Measurements from ENCODE around the gene UBA3. TPM values are rescaled to one million over a fixed set of nuclear protein-coding genes. Genes with fewer than 3 reads are reported as not detected.

UBA3 gene
- total RNA-seq, 1 donor: 77.1 TPM

DNA sequence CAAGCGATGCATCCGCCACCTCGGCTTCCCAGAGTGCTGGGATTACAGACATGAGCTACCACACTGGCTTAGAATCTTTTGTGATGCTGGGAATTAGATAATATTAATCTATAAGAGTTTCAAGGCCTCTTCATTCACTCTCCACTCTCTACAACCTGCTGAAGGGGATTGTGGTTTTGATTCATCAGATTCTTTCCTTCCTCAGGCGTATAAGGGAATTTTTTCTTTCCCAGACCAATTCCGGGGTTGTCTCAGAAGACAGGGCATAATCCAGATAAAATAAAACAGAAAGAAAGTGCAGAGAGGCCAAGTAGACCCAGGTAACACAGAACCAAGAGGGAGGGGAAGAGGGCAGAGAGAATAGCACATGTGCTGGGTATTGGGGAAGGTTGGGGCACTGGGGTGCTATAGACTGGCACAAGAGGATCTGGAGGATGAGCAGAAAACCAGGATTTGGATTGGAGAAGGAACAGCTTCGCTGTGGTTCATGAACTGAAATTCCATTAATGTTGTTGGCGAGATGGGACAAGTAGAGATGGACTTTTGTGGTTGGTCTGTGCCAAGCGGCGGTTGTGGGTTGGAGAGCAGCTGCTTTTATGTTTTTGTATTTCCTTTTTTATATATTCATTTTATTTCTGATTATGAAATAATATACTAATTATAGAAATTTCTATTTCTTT lies 17.4 kb upstream of the UBA3 start:
- Histone ChIP-seq H3K4me2 (ENCODE audit: insufficient read depth, low read length) (peak overlapping the region; percentile 31), H3K36me3 (ENCODE audit: insufficient read depth, low read length) (peaks cover 10% of the 10 kb centered on the region), H3K27ac (ENCODE audit: low read depth, low read length) (peak overlapping the region; percentile 32), H3K4me3 (ENCODE audit: insufficient read depth, low read length) (no peak overlapping the region), H3K4me1 (ENCODE audit: insufficient read depth, low read length) (peaks cover 28% of the 10 kb centered on the region), H3K9me3 (ENCODE audit: low read depth, low read length) (no peaks in the 10 kb centered on the region), H2AFZ (ENCODE audit: low read length) (no peak overlapping the region), H3K27me3 (ENCODE audit: insufficient read depth, low read length) (no peaks in the 10 kb centered on the region), H4K20me1 (ENCODE audit: insufficient read depth, low read length) (peaks cover 27% of the 10 kb centered on the region), H3K79me2 (ENCODE audit: insufficient read depth, low read length) (peaks cover 82% of the 10 kb centered on the region)
- TF ChIP-seq, protein P1, sequence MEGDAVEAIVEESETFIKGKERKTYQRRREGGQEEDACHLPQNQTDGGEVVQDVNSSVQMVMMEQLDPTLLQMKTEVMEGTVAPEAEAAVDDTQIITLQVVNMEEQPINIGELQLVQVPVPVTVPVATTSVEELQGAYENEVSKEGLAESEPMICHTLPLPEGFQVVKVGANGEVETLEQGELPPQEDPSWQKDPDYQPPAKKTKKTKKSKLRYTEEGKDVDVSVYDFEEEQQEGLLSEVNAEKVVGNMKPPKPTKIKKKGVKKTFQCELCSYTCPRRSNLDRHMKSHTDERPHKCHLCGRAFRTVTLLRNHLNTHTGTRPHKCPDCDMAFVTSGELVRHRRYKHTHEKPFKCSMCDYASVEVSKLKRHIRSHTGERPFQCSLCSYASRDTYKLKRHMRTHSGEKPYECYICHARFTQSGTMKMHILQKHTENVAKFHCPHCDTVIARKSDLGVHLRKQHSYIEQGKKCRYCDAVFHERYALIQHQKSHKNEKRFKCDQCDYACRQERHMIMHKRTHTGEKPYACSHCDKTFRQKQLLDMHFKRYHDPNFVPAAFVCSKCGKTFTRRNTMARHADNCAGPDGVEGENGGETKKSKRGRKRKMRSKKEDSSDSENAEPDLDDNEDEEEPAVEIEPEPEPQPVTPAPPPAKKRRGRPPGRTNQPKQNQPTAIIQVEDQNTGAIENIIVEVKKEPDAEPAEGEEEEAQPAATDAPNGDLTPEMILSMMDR (IDR thresholded peaks at IDR 0.05; ENCODE audit: extremely low read depth, low read depth, low read length): no peak
- no peak for DNase-seq (ENCODE audit: insufficient read length, low spot score, missing footprints)

DNA sequence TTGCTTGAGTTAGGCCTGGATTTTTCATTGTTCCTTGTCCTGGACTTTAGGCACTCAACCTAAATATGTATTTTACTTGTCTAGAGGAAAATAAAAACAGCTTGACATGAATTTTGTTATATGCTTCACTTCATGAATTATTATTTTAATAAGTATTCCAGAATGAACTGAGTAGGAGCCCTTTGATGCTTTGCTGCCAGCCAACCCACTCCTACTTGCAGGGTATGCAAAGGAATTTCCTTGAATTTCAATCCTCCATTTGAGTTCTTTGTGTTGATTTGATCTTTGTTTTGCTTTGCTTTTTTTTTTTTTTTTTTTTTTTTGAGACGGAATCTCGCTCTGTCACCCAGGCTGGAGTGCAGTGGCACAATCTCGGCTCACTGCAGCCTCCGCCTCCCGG lies 16.1 kb upstream of the UBA3 start:
- Histone ChIP-seq H3K27ac (ENCODE audit: low read depth, low read length) (no peak overlapping the region), H3K4me3 (ENCODE audit: insufficient read depth, low read length) (no peak overlapping the region), H2AFZ (ENCODE audit: low read length) (no peak overlapping the region), H3K4me1 (ENCODE audit: insufficient read depth, low read length) (peaks cover 28% of the 10 kb centered on the region), H3K36me3 (ENCODE audit: insufficient read depth, low read length) (peaks cover 7% of the 10 kb centered on the region), H3K27me3 (ENCODE audit: insufficient read depth, low read length) (no peaks in the 10 kb centered on the region), H4K20me1 (ENCODE audit: insufficient read depth, low read length) (peaks cover 35% of the 10 kb centered on the region), H3K79me2 (ENCODE audit: insufficient read depth, low read length) (peaks cover 82% of the 10 kb centered on the region), H3K4me2 (ENCODE audit: insufficient read depth, low read length) (no peak overlapping the region), H3K9me3 (ENCODE audit: low read depth, low read length) (no peaks in the 10 kb centered on the region)
- TF ChIP-seq, protein P1 (IDR thresholded peaks at IDR 0.05; ENCODE audit: extremely low read depth, low read depth, low read length): no peak
- DNase-seq (ENCODE audit: insufficient read length, low spot score, missing footprints): no peak

DNA sequence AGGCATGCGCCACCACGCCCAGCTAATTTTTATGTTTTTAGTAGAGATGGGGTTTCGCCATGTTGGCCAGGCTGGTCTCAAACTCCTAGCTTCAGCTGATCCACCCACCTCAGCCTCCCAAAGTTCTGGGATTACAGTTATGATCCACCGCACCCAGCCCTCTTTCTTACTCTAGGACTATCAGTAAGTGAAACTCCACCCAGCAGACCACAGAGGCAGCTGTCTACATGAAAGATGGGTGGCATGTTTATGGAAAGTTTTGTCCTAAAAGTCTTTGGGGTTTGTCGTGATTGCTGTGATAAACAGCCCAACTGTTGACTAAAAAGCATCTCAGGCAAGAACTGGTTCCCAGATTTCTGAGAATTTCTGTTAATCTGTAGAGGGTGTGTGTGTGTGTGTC lies 15.5 kb upstream of the UBA3 start:
- Histone ChIP-seq H3K79me2 (ENCODE audit: insufficient read depth, low read length) (peaks cover 82% of the 10 kb centered on the region), H3K4me1 (ENCODE audit: insufficient read depth, low read length) (peaks cover 28% of the 10 kb centered on the region), H3K4me3 (ENCODE audit: insufficient read depth, low read length) (no peak overlapping the region), H3K36me3 (ENCODE audit: insufficient read depth, low read length) (peaks cover 7% of the 10 kb centered on the region), H2AFZ (ENCODE audit: low read length) (no peak overlapping the region), H3K4me2 (ENCODE audit: insufficient read depth, low read length) (no peak overlapping the region), H3K27me3 (ENCODE audit: insufficient read depth, low read length) (no peaks in the 10 kb centered on the region), H3K9me3 (ENCODE audit: low read depth, low read length) (no peaks in the 10 kb centered on the region), H4K20me1 (ENCODE audit: insufficient read depth, low read length) (peaks cover 38% of the 10 kb centered on the region), H3K27ac (ENCODE audit: low read depth, low read length) (no peak overlapping the region)
- TF ChIP-seq, protein P1 (IDR thresholded peaks at IDR 0.05; ENCODE audit: extremely low read depth, low read depth, low read length): no peak
- no peak for DNase-seq (ENCODE audit: insufficient read length, low spot score, missing footprints)

DNA sequence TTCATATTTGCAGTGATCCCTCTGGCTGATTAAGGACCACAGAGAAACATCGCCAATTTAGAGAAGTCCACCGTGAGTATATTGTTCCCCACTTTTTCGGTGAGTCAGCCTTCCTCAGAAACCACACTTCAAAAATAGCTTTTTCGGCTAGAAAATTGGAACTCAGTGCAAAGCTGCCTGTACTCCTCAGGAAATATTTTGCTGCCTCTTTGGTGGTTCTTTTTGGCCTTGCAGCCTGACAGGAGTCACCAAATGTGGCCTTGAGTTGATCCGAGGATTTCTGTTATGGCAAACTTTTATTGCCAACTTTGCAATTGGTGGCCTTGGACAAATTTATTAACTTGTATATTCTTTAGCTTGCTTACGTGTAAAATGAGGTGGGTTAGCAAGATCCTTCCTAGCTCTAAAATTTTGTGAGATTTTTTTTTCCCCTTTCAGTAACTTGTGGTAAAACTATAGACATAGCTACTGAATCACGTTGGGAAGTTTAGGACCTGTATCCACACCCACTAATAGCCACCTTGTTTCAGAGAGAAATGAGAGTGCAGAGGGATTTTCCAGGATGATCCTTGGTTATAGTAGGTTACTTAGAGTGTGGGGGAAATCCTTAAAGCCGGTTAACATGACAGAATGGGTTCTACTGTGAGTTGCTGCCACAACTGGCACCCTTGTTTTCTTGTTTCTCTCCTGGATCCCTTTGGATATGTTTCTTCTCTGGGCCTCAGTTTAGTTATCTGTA lies 14.5 kb upstream of the UBA3 start:
- H4K20me1 ChIP-seq (ENCODE audit: insufficient read depth, low read length): peaks cover 44% of the 10 kb centered on the region
- DNase-seq (ENCODE audit: insufficient read length, low spot score, missing footprints): peak; percentile 90

More for the DNA sequence above, 14.5 kb upstream of the UBA3 start:
- Histone ChIP-seq H3K36me3 (ENCODE audit: insufficient read depth, low read length) (peaks cover 7% of the 10 kb centered on the region), H3K4me3 (ENCODE audit: insufficient read depth, low read length) (no peak overlapping the region), H3K27ac (ENCODE audit: low read depth, low read length) (peak overlapping the region; percentile 52), H3K4me1 (ENCODE audit: insufficient read depth, low read length) (peaks cover 37% of the 10 kb centered on the region), H3K4me2 (ENCODE audit: insufficient read depth, low read length) (peak overlapping the region; percentile 39), H3K27me3 (ENCODE audit: insufficient read depth, low read length) (no peaks in the 10 kb centered on the region), H3K9me3 (ENCODE audit: low read depth, low read length) (no peaks in the 10 kb centered on the region), H2AFZ (ENCODE audit: low read length) (no peak overlapping the region), H3K79me2 (ENCODE audit: insufficient read depth, low read length) (peaks cover 84% of the 10 kb centered on the region)
- TF ChIP-seq, protein P1 (IDR thresholded peaks at IDR 0.05; ENCODE audit: extremely low read depth, low read depth, low read length): no peak
